22Rv1 (cell line): ENCODE measurements around the gene CAMTA1.

Experiments used
- ZFX ChIP-seq: fragments of 450-650 bp; IDR thresholded peaks from 2 replicates; pipeline ENCODE4 v1.6.1; 2017; ENCODE audit warnings: antibody characterized with exemption, borderline replicate concordance
- TF ChIP-seq, protein P1 (sequence below): fragments of 450-650 bp; IDR thresholded peaks from 2 replicates; pipeline ENCODE4 v1.5.1; 2017; ENCODE audit warnings: mild to moderate bottlenecking

DNA sequence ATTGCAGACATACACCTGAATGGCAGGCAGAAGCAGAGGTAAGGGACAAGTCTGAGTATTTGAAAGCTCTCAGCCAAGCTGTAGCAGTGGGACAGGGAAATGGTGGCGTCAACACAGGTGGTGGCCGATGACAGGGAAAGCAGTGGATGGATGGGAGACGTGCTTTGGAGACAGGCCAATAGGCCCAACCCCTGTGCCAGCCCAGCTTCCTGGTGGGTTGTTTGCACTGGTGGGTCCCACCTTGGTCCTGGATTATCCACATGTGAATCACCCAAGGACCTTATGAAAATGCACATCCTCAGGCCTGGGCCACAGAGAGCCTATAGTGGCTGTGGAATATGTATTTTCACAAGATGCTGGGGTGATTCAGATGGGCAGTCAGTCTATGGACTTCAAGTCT is 782.1 kb downstream of the CAMTA1 start:
- TF ChIP-seq, protein P1, sequence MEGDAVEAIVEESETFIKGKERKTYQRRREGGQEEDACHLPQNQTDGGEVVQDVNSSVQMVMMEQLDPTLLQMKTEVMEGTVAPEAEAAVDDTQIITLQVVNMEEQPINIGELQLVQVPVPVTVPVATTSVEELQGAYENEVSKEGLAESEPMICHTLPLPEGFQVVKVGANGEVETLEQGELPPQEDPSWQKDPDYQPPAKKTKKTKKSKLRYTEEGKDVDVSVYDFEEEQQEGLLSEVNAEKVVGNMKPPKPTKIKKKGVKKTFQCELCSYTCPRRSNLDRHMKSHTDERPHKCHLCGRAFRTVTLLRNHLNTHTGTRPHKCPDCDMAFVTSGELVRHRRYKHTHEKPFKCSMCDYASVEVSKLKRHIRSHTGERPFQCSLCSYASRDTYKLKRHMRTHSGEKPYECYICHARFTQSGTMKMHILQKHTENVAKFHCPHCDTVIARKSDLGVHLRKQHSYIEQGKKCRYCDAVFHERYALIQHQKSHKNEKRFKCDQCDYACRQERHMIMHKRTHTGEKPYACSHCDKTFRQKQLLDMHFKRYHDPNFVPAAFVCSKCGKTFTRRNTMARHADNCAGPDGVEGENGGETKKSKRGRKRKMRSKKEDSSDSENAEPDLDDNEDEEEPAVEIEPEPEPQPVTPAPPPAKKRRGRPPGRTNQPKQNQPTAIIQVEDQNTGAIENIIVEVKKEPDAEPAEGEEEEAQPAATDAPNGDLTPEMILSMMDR, result no peak
- TF ChIP-seq ZFX, result no peak
